Activated CD4-positive, alpha-beta T cell treated with anti-CD3 and anti-CD28 coated beads for 4 hours (primary cell): ENCODE data around the gene TMEM18.

ENCODE experiments used
- DNase-seq, 2 donors: peaks; one replicate each; pipeline ENCODE4 v3.0.0-alpha.2; 2020

Gene TMEM18

DNA sequence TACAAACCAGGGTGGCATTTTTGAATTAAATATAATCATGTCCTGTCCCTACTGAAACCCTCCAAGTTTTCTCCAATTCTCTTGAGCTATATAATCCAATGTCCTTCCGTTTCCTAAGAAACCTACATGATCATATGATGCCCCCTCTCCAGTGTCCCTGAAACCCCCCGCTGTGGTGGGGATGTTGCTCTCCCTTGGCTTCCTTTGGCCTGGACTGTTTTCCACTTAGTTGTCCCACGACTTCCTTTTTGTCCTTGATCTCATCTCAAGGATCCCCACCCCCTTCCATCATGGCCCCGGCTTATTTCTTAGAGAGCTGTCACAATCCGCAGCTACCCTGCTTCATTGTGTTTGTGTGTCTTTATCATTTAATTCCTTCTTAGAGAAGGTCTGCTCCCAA is 43.8 kb downstream of the TMEM18 start:
- no peak for DNase-seq

DNA sequence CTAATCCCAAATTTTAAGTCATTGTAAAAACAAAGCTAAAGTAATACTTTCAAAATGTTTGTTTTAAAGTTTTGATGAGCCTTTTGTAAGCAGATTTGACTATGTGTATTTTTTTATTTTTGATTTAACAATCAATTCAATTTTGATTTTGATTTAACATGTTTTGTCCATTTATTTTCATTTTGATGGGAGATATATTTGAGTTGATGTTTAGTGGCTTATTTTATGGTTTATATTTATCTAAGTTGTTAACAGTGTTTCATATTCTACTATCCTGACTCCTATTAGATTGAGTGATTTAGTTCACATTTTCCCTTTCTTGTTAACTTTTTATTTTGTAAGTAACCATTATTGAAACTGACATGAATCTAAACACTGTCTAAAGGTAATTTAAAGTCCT is 44.7 kb downstream of the TMEM18 start:
- no peak for DNase-seq

DNA sequence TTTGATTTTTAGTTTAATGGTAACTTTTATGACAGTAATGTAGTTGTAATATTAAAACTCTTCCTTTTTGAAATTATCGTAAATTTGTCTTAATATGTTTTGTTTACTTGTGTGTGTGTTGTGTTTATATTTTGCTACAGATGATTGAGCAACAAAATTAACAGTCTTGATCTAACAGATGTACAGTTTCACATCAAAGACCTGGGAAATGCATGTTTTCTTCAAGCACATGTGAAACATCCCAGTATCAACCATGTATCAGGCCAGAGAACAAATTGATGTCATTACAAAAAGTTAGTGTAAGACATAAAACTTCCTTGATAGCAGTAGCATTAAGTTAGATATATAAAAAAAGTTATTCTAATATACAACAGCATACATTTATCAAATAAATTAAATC is 45.5 kb downstream of the TMEM18 start:
- DNase-seq = no peak

DNA sequence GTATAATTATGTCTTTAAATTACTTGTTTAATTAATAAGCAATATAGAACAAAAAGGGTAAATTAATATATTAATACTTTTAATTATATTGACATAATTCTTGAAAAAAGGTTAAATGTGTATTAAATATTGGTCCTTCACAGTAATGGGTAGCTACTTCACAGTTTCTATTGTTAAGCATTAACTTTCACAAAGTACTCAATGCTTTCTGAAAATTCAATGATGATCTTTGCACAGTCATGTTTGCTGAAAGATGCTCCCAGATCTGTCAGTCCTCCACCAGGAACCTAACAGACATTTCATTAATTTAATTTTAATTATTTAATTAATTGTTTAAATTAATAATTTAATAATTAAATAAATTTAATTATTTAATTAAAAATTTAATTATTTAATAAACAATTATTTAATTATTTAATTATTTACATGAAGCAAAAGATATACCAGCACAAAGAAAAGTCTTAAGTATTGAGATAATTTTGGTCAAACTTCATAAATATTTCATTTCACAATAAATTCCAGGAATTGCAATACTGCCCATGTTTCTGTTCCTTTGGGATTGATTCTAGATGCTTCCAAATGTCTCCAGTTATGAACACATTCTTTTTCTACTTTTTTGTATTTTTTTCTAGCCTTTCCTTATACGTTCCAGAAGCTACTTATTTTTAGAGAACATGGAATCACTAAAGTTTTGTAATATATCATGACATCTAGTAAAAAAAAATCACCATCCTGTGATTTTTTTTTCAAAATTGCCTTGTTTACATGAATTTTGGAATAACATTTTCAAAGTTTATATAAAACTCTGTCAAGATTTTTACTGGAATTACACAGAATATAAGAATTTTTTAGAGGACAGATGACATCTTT is 46.5 kb downstream of the TMEM18 start:
- no peak for DNase-seq

DNA sequence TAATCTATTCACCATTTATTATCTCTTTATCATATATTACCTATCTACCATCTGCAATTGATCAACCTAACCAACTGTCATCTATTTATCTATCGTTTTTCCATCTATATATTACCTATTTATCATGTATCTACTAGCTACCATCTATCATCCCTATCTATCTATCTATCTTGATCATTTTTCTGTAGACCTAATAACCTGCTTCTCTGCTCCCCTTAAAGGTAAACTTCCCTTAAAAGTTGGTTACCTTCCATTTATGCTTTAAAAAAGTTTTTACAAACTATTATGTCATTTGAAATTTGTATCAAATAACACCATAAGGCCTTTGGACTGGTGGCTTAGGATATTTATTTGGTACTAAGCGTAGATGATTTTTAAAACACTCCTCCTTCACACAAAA is 47.2 kb downstream of the TMEM18 start:
- no peak for DNase-seq

DNA sequence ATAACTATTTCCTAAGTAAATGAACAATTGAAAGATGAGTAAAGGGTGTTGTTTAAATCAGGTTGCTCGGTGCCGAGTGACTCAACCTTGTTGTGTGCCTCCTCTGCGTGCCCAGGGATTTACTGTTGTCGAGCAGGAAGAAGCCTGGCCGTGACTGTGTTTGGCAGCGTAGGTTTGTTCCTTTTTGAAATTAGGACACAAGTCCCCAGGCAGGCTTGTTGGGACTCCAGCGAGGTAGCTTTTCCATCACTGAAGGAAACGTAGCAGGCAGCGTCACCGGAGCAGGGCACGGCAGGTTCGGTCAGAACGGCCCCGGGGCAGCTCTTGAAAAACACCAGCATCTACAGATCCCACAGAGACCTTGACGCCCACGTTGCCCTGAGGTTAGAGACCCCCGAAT is 48.6 kb downstream of the TMEM18 start:
- no peak for DNase-seq

DNA sequence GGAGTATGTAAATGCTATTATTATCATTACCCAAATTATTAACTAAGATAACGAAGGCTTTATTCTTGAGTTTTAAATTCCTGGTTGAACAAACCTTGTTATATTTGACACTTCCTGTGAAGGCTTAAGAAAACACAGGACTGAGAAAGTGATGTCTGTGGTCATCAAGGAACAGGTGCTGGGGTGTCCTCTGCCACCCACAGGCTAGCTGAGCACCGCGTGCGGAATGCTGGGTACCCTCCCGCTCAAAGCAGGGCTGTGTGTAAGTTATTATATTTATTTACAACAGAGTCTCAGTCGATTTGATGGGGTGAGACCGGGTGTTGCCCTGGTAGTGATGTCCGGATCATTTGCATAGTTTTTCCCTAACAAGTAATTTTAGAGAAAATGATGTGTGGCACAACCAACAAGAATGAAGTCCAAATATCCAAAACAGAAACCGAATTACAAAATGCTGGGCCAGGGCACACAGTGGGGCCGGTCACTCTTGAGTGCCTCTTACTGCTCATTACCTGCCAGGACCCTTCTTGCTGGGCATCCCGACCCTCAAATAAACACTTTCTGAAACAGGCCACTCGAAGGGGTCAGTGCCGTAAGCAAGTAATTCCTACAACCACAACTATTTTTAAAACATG is 49.2 kb downstream of the TMEM18 start:
- no peak for DNase-seq

DNA sequence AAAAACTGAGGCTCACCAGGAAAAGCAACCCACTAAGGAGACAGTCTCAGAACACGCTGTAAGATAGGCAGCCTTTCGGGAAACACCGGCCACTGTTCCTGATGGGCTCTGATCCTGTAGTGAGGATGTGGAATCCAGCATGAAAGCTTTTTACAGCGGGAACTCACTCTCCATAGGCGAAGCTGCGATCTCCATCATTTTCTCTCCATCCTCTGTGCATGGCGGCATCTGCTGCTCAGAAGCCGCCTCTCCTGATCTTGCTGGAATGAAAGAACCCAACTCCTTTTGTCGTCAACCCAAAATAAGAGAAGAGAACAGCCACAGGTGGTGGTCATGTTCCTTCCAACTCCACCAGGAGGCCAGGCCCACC is 49.9 kb downstream of the TMEM18 start:
- no peak for DNase-seq

DNA sequence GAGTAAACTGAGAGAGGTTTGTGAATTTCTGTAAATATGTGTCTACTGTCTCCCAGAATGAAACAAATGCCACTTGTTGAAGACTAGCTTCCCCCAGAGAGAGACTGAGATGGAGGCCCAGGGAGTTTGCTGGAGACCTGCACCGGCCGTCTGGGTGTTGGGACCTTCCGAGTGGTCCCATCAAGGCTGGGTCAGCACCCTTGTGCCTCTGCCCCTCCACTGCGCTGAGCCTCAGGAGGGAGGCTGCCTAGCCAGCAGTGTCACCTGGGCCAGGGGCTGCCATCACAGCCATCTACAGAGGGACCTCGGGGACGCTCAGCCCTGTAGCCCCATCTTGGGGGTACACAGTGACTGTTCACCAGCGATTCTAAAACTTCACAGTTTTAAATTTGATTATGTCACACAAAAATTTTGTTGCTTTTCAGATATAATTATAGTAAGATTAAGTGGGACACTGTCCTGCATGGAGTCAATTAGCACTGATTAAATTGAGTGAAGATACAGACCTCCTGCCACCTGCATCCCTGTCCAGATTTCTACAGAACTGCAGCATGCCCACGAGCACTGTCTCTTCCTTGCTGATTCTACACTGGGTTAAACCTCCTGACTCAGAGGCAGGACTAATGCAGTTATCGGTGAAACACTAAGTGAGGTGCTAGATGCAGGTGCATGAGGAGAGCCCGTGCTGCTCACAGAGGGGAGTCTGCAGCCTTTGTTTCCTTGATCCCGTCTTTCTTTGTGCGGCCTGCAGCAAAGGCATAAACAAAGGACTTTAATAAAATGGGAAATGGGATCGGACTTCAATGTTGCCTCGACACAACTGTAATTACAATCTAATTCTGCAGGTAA is 50.5 kb downstream of the TMEM18 start:
- DNase-seq = no peak

DNA sequence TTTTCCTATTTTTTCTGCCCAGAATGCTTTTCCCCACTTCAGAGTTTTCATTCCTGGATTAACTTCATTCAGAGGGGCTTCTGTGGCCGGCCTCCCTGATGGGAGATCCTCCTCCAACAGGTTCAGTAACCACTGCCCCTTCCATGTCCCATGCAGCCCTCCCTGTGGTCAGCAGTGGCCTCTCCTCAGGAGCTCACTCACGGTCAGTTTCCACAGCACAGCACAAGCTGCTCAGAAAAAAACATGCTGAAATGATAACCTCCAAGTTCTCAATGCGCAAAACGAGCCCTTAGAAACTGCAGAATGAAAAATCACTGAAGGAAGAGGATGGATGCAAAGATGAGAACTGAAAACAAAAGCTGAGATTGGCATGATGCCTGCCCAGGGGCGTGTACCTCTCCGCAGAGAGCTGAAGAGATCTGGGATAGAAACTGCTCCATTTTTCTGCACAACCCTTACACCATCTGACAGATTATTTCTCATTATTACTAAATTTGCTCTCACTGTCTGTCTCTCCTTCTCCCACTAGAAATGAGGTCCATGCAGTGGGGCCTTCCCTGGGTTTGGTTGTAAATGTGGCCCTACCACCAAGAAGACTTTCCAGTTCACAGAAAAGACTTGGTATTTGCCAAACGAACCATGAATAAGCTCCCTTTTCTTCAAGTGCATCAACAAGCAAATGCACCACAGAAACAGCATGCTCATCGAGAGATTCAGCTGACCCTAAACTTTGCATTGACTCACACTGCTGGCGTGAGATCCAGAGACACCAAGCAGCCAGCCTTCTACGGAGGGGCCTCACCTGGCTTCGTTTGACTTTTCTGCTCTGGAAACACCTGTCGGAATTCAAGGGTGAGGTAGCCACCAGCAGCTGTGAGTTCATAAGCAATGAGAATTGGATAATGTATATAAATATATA is 51.5 kb downstream of the TMEM18 start:
- no peak for DNase-seq

DNA sequence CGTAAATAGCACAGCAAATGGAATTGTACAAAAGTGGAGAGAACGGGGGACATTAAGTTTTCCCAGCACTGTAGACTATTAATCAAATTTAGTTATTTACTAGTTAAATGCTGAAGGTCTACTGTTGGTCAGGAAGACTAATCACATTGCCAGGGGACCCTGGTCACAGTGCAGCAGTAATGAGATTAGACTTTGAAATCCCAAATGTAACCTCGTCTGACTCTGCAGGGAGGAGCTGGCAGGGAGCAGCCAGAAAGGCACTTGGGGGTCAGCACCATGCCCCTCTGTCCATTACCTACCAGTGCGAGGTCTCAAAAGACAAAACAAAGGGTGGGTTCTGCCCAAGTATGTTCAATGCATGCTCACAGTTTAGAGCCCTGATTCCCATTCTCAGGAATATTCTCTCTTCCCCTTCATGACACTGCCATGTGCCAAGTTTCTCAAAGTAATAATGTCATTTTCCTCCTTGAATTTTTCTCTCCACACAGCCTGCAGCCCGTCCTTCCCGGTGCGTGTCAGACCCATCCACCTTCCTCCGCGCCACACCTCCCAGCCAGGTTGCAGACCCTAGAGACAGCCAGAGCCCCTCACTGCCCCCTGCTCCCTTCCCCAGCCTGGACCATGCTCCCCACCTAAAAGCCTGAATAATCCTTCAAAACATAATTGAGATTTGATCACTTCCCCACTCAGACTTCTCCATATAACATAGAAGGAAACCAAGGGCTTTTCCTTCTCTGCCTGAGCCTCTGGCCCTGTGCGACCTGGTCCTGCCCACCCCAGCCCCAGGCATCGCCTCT is 52.5 kb downstream of the TMEM18 start:
- DNase-seq = no peak

DNA sequence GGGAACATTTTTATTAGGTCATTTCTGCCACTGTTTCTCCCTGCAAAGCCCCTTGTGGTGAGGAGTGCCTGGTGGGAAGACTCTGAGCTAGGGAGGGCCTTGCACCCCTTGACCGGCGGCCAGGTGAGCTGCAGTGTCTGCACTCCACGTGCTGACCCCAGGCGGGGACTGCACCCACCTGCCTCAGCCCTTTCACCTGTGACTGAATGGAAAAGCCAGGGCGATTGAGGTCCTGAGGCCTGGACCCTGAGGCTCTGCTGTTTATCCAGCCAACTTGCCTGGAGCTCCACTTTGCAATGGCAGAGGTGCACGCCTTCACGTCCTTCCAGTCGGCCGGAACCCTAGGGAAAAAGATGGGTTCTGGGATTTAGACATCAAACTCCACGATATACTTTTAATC is 53.1 kb downstream of the TMEM18 start:
- no peak for DNase-seq

DNA sequence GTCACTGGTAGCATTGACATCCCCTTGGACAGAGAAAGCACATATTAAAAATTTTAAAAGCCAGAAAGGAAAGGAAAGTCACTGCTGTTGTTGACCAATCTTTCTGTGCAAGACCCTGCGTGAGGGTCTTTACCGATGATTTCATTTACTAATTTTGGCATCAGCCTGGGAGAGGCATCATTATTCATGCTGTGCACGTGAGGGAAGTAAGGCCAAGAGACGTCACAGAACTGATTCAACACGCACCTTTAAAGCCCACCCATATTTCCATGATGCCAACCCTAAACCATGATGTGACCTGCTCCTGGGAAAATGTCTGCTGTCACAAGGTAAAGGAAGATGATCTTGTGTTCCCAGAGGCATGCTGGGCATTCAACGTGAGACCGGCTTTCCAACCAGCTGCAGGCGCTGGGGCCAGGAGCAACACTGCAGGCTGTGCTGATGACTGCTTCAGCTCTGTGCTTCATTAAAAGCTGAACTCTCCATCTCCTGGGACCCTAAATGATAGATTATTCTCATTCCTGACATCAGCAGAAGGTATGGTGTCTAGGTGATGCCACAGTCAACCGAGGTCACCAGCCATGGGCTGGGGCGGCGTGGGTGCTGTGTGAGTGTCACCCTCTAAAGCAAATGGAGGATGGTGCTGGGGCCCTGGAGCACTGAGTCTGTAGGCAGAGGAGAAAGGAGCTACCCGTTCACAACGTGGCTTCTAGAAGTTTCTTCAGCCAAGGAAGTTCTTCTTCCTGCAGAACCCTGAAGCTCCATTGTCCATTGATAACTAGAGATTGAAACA is 53.9 kb downstream of the TMEM18 start:
- DNase-seq = no peak

DNA sequence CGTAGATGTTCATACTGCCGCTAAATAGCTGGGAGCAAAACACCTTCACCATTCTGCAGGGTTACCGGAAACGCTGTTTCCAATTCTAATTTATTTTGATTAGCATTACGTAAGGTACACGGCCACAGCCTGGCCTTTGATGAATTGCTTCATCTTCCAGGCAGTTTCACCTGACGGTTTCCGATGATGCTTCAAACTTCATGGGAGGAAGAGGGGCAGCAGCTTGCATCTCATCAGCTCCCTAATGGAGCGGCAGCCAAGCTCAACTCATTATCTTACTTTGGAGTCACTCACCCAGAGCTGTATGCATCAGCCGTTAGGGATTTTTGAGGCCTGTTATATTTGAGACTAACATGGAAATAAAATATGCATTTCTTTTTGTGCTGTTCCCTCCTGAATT is 54.8 kb downstream of the TMEM18 start:
- DNase-seq = no peak

DNA sequence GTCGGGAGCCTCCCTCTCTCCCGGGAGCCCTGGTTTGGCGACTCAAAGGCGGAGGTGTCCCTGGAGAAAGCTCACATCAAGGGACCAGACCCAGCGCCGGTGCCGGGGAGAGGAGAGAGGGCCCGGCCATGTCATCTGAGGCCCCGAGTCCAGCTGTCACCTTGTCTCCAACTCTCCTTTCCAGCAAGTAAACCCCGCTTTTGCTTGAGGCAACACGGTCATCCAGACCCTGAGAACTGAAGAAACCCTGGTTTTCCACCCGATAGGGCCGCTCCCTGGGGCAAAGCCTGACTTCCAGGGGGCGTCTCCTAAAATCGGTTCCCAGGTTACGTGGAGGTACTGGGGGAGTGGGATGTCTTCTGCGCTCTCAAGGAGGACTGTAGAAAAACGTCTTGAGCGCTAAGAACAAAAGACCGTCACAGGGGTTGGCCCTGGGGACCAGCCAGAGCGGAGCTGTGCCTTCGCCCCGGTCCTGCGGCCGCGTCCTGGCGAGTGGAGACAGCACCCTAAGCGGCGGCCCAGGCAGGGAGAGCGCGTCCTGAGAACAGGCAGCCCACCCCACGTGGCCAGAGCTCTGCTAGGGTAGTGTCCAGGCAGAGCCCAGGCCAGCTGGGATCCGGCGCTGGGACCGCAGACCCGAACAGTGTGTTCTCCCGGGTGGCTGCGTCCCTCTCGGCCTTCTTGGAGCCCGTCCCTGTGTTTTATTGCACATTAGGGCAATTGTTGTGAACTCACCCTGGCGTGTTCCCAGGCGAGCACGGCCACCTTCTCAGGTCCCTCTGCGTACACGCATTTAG is 55.7 kb downstream of the TMEM18 start:
- DNase-seq = no peak

DNA sequence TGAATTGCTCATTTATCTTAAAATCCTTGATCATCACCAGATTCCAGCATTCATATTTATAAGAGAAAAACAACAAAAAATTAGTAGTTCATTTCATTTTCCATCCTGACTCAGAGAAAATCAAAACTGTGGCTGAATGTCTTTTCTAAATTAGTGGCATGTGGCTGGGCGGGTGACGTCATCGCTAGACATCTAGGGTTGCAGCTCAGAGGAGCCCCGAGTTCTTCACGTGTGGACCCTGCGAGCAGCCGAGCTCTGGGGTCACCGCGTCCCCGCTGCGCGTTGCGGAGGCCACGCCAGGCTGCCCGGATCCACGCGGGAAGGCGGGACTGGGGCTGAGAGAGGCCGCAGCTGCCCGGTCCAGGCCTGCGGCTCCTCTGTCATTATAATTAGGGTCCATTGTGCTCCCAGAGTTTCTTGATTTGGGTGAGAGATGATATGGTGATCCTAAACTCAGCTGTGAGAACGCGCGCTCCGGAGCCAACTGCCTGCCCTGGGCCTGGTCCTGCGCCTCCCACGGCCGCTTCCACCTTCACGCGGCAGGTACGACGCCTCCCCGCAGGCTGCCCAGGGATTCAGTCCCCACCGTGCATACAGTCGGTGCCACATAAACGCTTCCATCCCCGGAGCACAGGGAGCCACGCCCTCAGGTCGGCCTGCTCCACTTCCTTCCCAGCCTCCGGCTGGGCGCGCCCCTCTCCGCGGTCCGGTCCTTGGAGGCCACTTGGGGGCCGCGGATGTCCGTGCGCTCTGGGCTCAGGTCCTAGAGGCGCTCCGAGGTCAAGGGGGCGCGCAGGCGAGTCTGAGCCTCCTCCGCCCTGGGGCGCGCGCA is 56.5 kb downstream of the TMEM18 start:
- DNase-seq = no peak

DNA sequence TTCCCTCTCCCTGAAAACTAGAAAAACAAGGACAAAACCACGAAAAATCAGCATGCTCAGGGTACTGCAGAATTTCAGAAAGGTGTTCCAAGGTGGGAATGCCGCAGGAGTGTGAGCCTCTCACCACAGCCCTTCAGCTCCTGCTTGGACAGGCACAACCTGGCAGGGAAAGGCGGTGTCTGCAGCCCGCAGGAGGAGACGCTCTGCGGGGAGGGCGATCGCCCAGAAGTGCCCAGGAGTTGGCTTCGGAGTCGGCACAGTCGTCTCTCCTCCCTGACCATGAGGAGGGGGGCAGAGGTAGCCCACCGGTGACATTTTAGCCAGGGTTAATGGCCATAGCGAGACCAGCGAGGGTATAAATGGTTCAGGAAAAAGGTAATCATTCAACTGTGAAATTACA is 57.2 kb downstream of the TMEM18 start:
- DNase-seq = no peak

DNA sequence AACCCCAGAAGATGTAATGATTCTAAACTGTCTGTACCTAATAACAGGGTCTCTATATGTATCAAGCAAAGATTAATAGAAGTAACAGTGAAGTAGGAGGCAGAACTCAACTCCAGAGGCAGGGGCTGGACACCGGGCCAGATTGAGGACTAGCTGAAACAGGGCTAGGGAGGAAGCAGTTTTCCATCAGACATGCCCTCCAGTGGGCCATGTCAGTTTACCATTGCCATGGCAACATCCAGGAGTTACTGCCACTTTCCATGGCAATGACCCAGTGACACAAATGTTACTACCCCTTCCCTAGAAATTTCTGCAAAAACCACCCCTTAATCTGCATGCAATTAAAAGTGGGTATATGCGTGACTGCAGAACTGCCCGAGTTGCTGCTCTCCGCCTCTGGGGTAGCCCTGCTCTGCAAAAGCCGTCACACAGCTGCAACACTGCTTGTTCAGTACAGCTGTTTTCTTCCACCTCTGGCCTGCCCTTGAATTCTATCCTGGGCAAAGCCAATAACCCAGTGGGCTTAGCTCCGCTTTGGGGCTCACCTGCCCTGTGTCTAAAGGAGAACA is 58.7 kb downstream of the TMEM18 start:
- DNase-seq = no peak

DNA sequence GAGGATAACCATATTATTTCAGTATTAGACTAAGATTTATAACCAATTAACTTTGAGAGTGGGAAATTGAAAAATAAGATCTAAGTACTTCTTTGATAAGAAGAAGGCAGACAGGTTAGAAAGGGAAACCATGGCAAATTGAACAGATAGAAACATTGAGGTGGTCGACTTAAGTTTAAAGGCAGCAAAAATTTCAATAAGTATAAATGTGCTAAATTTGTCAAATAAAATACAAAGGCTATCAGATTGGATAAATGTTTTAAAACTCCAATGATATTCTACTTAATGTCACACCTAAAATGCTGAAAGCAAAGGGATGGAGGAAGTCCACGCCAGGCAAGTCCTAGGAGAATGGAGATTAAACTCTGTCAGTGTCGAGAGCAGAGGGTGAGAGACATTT is 59.2 kb downstream of the TMEM18 start:
- DNase-seq = no peak
